GM18508 (cell line): ENCODE results near the gene IFNA16.
A peak's percentile ranks its signal among the peaks of the same experiment; 100 is the strongest.
"Not testable (repeated sequence)": the region's sequence is repeated elsewhere in the genome, so short reads cannot be mapped to it uniquely, and the experiment has no call there.

Experiments used
- ATAC-seq: cut with Tn5 transposase; IDR thresholded peaks from one replicate; pipeline ENCODE4 v1.9.1; 2021; ENCODE audit warnings: moderate number of reproducible peaks; ENCODE audit not compliant: insufficient read depth, unreplicated experiment

IFNA16 gene

GRCh38 chr9:21205204-21205603 lies 11.9 kb downstream of the IFNA16 start:
- ATAC-seq: no peak

GRCh38 chr9:21202105-21202504 lies 15.0 kb downstream of the IFNA16 start, which contains the start of gene IFNA7:
Gene IFNA7 (minus strand): TSS chr9:21202205. CDS start chr9:21202165, 40 bp downstream.
- not testable (repeated sequence) for ATAC-seq

GRCh38 chr9:21194867-21195776 lies 22.0 kb downstream of the IFNA16 start:
- ATAC-seq: peak; percentile 93

GRCh38 chr9:21187487-21187886 lies 29.6 kb downstream of the IFNA16 start, which contains the start of gene IFNA4:
Gene IFNA4 (minus strand): TSS chr9:21187587. CDS start chr9:21187531, 56 bp downstream.
- not testable (repeated sequence) for ATAC-seq

GRCh38 chr9:21182810-21183736 lies 34.0 kb downstream of the IFNA16 start:
- peak; percentile 87 for ATAC-seq

GRCh38 chr9:21174671-21175070 lies 42.4 kb downstream of the IFNA16 start:
- ATAC-seq: no peak

- no peak for ATAC-seq
These were observed 45.0 kb downstream of the IFNA16 start for GRCh38 chr9:21172156-21172555.

- no peak for ATAC-seq
These were observed 45.8 kb downstream of the IFNA16 start for GRCh38 chr9:21171351-21171750.

- ATAC-seq: not testable (repeated sequence)
These were observed 50.6 kb downstream of the IFNA16 start, which contains the start of gene IFNA21 for GRCh38 chr9:21166560-21166959. Gene IFNA21 (minus strand): TSS chr9:21166660. CDS start chr9:21166612, 48 bp downstream.
